Measurements from ENCODE around the gene LIF.

The LIF gene

DNA sequence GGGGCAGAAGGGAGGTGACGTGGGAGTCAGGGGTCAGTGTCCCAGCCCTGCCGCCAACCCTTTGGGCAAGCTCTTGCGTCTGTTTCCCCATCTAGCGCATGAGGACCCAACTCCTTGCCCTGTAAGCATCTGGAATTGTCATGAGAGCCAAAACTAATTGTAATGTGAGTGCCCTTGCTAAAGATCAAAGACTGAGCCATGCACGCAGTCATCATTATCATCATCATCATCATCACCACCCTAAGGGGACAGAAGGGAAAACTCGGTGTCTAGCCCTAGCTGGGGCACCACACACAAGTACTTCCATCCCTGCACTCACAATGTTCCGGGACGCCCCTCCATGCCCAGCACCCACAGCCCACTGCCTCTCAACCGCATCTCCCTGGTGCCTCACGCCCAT lies 2.5 kb downstream of the LIF start:
- H3K9me2 ChIP-seq (replicated peaks; ENCODE audit: insufficient read depth, low read length): no peaks in the 10 kb centered on the region
- TF ChIP-seq, protein P1, sequence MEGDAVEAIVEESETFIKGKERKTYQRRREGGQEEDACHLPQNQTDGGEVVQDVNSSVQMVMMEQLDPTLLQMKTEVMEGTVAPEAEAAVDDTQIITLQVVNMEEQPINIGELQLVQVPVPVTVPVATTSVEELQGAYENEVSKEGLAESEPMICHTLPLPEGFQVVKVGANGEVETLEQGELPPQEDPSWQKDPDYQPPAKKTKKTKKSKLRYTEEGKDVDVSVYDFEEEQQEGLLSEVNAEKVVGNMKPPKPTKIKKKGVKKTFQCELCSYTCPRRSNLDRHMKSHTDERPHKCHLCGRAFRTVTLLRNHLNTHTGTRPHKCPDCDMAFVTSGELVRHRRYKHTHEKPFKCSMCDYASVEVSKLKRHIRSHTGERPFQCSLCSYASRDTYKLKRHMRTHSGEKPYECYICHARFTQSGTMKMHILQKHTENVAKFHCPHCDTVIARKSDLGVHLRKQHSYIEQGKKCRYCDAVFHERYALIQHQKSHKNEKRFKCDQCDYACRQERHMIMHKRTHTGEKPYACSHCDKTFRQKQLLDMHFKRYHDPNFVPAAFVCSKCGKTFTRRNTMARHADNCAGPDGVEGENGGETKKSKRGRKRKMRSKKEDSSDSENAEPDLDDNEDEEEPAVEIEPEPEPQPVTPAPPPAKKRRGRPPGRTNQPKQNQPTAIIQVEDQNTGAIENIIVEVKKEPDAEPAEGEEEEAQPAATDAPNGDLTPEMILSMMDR (IDR thresholded peaks at IDR 0.05; ENCODE audit: insufficient read depth, low read length, poor library complexity, severe bottlenecking): no peak
- no peak for TF ChIP-seq EZH2phosphoT487 (conservative IDR thresholded peaks at IDR 0.05; ENCODE audit: low read length)
- no peaks in the 10 kb centered on the region for H3K9me3 ChIP-seq (ENCODE audit: insufficient read depth, low read length)
- H3K4me3 ChIP-seq (ENCODE audit: insufficient read depth, low read length, poor library complexity, severe bottlenecking): no peak overlapping the region
- no peaks in the 10 kb centered on the region for H3F3A ChIP-seq (ENCODE audit: insufficient read depth)
- H3K4me2 ChIP-seq (ENCODE audit: low read depth, low read length, poor library complexity, severe bottlenecking): no peak overlapping the region
- H3K79me2 ChIP-seq (ENCODE audit: insufficient read depth, low read length): no peaks in the 10 kb centered on the region
- no peaks in the 10 kb centered on the region for H3K36me3 ChIP-seq (ENCODE audit: low read length)
- no peak overlapping the region for H2AFZ ChIP-seq (ENCODE audit: low read depth, low read length, severe bottlenecking)
- H4K20me1 ChIP-seq (ENCODE audit: low read depth, low read length): no peaks in the 10 kb centered on the region
- no peak overlapping the region for H3K27ac ChIP-seq (ENCODE audit: low read depth, low read length)
- H3K9ac ChIP-seq (ENCODE audit: low read length): no peak overlapping the region
- no peaks in the 10 kb centered on the region for H3K27me3 ChIP-seq (ENCODE audit: low read length)

DNA sequence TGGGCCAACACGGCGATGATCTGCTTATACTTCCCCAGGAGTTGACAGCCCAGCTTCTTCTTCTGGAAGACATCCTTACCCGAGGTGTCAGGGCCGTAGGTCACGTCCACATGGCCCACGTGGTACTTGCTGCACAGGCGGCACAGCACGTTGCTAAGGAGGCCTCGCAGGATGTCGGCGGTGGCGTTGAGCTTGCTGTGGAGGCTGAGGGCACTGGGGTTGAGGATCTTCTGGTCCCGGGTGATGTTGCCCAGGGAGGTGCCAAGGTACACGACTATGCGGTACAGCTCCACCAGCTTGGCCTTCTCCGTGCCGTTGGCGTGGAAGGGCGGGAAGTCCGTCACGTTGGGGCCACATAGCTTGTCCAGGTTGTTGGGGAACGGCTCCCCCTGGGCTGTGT lies 2.9 kb downstream of the LIF start:
- H3K27me3 ChIP-seq (ENCODE audit: low read length): no peaks in the 10 kb centered on the region
- H3K9me2 ChIP-seq (replicated peaks; ENCODE audit: insufficient read depth, low read length): no peaks in the 10 kb centered on the region
- no peak overlapping the region for H3K4me2 ChIP-seq (ENCODE audit: low read depth, low read length, poor library complexity, severe bottlenecking)
- H3K9me3 ChIP-seq (ENCODE audit: insufficient read depth, low read length): no peaks in the 10 kb centered on the region
- no peaks in the 10 kb centered on the region for H3F3A ChIP-seq (ENCODE audit: insufficient read depth)
- TF ChIP-seq, protein P1 (IDR thresholded peaks at IDR 0.05; ENCODE audit: insufficient read depth, low read length, poor library complexity, severe bottlenecking): no peak
- TF ChIP-seq EZH2phosphoT487 (conservative IDR thresholded peaks at IDR 0.05; ENCODE audit: low read length): no peak
- no peak overlapping the region for H3K27ac ChIP-seq (ENCODE audit: low read depth, low read length)
- H3K9ac ChIP-seq (ENCODE audit: low read length): no peak overlapping the region
- no peak overlapping the region for H3K4me3 ChIP-seq (ENCODE audit: insufficient read depth, low read length, poor library complexity, severe bottlenecking)
- no peaks in the 10 kb centered on the region for H4K20me1 ChIP-seq (ENCODE audit: low read depth, low read length)
- H3K36me3 ChIP-seq (ENCODE audit: low read length): no peaks in the 10 kb centered on the region
- H3K79me2 ChIP-seq (ENCODE audit: insufficient read depth, low read length): no peaks in the 10 kb centered on the region
- H2AFZ ChIP-seq (ENCODE audit: low read depth, low read length, severe bottlenecking): no peak overlapping the region

DNA sequence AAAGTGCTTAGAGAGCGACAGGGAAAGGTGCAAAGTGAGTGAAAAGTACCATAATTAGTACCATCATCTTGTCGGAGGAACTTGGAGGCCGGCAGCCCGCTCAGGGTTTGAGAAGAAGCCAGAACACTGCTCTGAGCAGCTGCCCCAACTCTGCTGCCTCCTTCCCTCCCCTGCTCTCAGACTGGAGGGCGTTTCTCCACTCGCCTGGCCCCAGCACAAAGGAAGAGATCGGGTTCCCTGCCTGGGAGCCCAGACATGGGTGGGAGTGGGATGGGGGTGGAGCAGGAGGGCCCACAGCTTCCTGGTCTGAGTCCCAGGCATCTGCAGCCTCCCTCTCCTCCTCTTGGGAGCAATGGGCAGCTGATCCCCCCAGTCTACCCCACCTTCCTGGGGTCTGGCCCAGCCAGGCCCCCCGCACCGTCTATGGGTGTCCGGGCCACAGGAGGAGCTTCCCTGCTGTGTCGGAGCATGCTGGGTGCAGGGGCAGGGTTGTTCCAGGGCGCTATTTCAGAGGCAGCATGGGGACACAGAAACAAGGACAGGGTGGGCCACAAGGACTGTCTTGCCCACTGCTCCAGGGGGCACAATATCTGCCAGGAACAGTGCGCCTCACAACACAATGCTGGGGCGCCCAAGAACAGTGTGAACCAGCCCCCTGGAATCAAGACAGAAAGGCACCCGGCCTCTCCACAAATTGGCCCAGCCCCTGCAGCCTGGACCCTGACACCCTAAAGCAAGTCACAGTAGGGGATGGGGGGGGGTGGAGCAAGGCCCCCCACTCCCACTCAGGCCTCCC lies 4.8 kb downstream of the LIF start:
- no peaks in the 10 kb centered on the region for H3K9me2 ChIP-seq (replicated peaks; ENCODE audit: insufficient read depth, low read length)
- H3K9me3 ChIP-seq (ENCODE audit: insufficient read depth, low read length): no peaks in the 10 kb centered on the region
- H4K20me1 ChIP-seq (ENCODE audit: low read depth, low read length): no peaks in the 10 kb centered on the region
- H3K27ac ChIP-seq (ENCODE audit: low read depth, low read length): no peak overlapping the region
- no peaks in the 10 kb centered on the region for H3K79me2 ChIP-seq (ENCODE audit: insufficient read depth, low read length)
- no peaks in the 10 kb centered on the region for H3K27me3 ChIP-seq (ENCODE audit: low read length)
- no peaks in the 10 kb centered on the region for H3K36me3 ChIP-seq (ENCODE audit: low read length)
- H3F3A ChIP-seq (ENCODE audit: insufficient read depth): no peaks in the 10 kb centered on the region
- H2AFZ ChIP-seq (ENCODE audit: low read depth, low read length, severe bottlenecking): no peak overlapping the region
- no peak overlapping the region for H3K9ac ChIP-seq (ENCODE audit: low read length)
- no peak overlapping the region for H3K4me2 ChIP-seq (ENCODE audit: low read depth, low read length, poor library complexity, severe bottlenecking)
- no peak overlapping the region for H3K4me3 ChIP-seq (ENCODE audit: insufficient read depth, low read length, poor library complexity, severe bottlenecking)
- TF ChIP-seq, protein P1 (IDR thresholded peaks at IDR 0.05; ENCODE audit: insufficient read depth, low read length, poor library complexity, severe bottlenecking): no peak
- TF ChIP-seq EZH2phosphoT487 (conservative IDR thresholded peaks at IDR 0.05; ENCODE audit: low read length): no peak
